LNCaP clone FGC (cell line): ENCODE results near the gene HHIPL1.

Source experiments
- DNase-seq: peaks from one replicate; pipeline ENCODE4 v3.0.0-alpha.2; 2011; ENCODE audit warnings: low read depth
- H3K4me3 ChIP-seq: 2 replicates; pipeline ENCODE4 v1.5.1; 2011; ENCODE audit warnings: mild to moderate bottlenecking, low read depth, low read length, control low read depth
- TF ChIP-seq, protein P1 (sequence below): IDR thresholded peaks from 2 replicates; pipeline ENCODE4 v1.5.1; 2012; ENCODE audit warnings: mild to moderate bottlenecking; ENCODE audit not compliant: control insufficient read depth, insufficient read depth; ENCODE audit errors: extremely low read depth

HHIPL1 gene

DNA sequence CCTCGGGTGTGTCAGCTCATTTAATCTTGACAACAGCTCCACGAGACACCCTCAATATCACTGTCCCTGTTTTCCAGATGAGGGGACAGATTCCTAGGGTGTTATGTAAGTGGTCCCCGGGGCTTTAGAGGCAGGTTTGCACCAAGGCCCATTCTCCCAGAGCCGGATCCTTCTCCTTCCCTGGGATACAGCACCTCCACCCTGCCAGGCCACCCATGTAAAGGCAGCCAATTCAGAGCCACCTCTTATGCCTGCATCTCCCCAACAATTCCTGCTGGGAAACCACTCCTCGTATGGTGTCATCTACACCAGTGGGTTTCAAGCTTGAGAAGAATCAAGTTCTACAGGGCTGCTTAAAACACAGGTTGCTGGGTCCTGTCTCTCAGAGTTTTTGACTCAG lies 35.1 kb downstream of the HHIPL1 start:
- TF ChIP-seq, protein P1, sequence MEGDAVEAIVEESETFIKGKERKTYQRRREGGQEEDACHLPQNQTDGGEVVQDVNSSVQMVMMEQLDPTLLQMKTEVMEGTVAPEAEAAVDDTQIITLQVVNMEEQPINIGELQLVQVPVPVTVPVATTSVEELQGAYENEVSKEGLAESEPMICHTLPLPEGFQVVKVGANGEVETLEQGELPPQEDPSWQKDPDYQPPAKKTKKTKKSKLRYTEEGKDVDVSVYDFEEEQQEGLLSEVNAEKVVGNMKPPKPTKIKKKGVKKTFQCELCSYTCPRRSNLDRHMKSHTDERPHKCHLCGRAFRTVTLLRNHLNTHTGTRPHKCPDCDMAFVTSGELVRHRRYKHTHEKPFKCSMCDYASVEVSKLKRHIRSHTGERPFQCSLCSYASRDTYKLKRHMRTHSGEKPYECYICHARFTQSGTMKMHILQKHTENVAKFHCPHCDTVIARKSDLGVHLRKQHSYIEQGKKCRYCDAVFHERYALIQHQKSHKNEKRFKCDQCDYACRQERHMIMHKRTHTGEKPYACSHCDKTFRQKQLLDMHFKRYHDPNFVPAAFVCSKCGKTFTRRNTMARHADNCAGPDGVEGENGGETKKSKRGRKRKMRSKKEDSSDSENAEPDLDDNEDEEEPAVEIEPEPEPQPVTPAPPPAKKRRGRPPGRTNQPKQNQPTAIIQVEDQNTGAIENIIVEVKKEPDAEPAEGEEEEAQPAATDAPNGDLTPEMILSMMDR = no peak
- no peak for DNase-seq
- H3K4me3 ChIP-seq = no peak overlapping the region

DNA sequence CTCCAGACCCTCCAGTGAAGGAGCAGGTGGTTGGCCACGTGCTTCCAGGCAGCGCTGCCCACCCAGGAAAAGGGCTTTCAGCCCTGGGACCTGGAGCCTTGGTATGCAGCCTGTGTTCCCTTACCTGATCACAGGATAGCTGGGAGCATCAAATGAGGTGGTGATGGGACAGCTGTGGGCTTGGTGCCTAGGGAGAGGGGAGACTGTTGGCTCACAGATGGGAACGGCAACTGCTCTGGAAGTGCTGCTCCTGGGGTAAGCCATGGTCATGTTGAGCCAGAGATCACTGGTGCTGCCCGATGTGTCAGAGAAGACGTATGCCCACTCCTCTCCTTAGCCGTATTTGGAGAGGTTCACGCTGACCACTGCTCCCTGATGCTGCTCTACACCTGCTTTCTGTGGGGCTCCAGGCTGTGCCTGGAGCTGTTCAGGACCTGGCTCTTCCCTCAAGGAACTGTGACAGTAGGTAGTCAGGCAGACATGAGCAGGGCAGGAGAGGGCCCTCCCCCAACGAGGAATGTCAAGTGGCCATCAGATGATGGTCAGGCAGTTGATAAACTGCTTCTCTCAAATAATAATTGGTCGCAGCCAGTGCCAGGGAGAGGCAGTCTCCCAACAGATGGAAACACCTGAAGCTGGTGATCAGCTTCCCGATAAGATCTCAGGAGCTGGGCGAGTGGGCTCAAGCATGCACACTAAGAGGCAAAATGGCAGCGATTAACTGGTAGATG lies 36.3 kb downstream of the HHIPL1 start:
- no peak overlapping the region for H3K4me3 ChIP-seq
- no peak for DNase-seq
- TF ChIP-seq, protein P1 = no peak

DNA sequence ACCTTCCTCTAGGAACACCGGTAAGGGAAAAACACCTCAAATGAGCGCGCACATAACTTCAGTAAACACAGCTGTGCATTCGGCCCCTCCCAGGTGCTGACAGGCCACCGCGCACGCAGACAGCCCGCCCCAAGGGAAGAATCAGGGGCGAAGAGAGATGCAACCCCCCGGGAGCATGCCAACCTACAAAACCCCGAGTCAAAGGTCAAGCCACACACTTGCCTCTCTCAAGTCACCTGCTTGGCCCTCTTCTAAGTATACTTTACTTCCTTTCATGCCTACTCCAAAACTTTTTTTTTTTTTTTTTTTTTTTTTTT lies 36.9 kb downstream of the HHIPL1 start:
- no peak overlapping the region for H3K4me3 ChIP-seq
- DNase-seq = no peak
- TF ChIP-seq, protein P1 = no peak

DNA sequence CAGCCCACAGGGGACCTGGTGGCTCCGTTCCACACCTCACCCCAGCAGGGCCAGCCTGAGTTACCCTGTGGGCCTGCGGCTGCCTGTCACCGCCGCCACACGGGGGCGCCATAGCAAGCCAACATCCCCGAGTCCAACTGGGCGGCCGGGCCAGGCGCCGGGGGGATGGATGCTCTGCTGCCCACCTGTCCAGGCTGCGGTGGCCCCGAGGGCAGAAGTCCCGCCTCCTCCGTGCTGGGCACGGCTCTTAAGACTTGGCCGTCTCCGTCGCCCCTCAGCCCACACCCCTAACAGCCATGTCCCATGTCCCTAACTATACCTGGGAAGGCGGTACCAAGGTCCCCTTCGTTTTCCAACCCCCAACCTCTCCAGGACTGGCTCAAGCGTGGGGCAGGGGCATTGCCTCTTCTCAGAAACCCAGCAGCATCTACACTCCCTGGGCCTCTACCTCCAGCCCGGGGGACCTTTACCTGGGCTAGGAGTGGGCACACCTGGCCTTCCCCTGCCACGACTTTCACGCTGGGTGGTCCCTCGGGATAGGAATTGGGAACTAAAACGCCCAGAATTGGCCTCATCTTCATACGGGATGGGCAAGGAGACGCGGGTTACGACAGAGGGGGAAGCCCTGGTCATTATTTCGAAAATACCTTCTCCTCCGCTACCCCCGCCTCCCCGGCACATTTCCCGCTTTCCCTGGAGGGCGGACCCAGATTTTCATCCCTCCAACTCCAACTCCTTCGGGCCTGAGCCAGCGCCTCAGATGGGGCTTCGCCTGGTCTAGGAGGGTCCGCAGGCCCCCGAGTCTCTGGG lies 38.1 kb downstream of the HHIPL1 start:
- peak overlapping the region; percentile 87 for H3K4me3 ChIP-seq
- no peak for DNase-seq
- TF ChIP-seq, protein P1 = peak; percentile 95

DNA sequence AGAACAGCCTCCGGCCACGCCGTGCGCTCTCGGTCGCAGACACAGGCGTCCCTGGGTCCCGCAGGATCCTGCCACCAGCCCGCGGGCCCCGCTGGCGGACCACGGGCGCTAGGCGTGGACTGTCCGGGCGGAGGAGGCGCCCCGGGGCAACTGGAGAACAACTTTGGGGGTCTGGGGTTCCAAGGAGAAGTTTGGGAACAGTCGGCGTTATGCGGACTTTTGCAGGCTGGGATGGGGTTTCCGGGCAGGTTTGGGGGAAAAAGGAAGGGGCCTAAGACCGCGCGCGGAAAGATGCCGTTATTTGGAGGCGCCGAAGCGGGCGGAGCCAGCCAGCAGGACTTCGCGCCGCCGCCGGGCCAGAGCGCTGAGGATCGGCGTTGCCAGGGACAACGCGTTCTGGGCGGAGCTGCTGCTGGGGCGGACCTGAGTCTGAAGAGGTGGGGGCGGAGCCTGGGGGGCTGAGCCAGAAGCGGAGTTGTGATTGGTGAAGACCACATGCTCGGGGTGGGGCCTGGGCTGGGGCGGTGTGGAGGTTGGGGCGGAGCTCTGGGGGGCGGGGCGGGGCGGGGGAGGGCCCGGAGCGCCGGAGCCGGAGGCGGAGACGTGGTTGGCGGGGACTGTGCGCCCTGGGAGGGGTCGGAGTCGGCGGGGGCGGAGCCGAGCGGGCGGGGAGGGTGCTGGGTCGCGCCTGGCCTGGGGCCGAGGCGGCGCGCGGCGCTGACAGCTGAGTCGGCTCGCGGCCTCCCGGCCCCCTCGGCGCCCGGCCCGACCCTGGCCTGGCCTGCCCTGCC lies 38.9 kb downstream of the HHIPL1 start, which contains the start of gene CYP46A1:
Gene CYP46A1 (plus strand): TSS at position 680 of the 791 bp plus-strand sequence. CDS start 120 bp downstream, outside the sequence.
- H3K4me3 ChIP-seq = peak within 1 kb of the TSS; percentile 87
- peak; percentile 96 for DNase-seq
- TF ChIP-seq, protein P1 = no peak

DNA sequence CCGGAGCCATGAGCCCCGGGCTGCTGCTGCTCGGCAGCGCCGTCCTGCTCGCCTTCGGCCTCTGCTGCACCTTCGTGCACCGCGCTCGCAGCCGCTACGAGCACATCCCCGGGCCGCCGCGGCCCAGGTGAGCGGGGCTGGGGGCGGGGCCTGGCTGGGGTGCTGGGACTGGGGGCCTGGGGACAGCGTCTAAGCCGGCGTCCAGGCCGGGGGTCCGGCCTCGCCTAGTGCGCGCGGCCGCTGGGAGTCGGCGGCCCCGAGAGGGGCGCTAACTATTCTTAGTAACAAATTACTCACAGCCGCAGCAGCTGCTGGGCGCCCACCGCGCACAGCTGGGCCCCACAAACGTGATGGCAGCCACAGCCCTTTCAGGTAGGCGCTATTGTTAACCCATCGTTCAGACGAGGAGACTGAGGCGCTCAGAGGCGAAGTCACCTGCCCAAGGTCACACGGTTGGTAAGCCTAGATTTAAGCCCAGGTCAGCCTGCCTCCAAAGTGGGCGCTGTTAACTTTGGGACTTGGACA lies 39.5 kb downstream of the HHIPL1 start:
- DNase-seq = no peak

More for the DNA sequence above, 39.5 kb downstream of the HHIPL1 start:
- TF ChIP-seq, protein P1 = no peak; the same call in 1 of the 2 replicates
- peak overlapping the region; percentile 56 for H3K4me3 ChIP-seq
